Heart right ventricle (tissue), 16 donors: Measurements from ENCODE around the gene MRPS12. TPM values are rescaled to one million over a fixed set of nuclear protein-coding genes. Genes with fewer than 3 reads are reported as not detected.
A peak's percentile ranks its signal among the peaks of the same experiment; 100 is the strongest.
"Not testable (repeated sequence)": the region's sequence is repeated elsewhere in the genome, so short reads cannot be mapped to it uniquely, and the experiment has no call there.

Source experiments
- ATAC-seq, 8 donors: fragments of 200-7000 bp; cut with Tn5 transposase; one replicate each; pipeline ENCODE4 v1.9.1; 2020; ENCODE audit warnings: mild to moderate bottlenecking in 8 of 8, moderate library complexity in 8 of 8, moderate number of reproducible peaks in 1 of 8
- DNase-seq, 2 donors: peaks; one replicate each; pipeline ENCODE4 v3.0.0-alpha.2; 2020
- H3K27ac ChIP-seq, 10 donors: fragments of 200-600 bp; sonication (generic) in 2 of 10; one replicate each; pipeline versions ENCODE4 v1.5.0 to v1.8.0; 2020 to 2022; ENCODE audit warnings: mild to moderate bottlenecking in 3 of 10
- H3K27me3 ChIP-seq, 7 donors: fragments of 200-600 bp; one replicate each; pipeline ENCODE4 v1.8.0; 2021 to 2022; ENCODE audit warnings: mild to moderate bottlenecking in 2 of 7
- H3K36me3 ChIP-seq, 9 donors: fragments of 200-600 bp; sonication (generic) in 1 of 9; one replicate each; pipeline versions ENCODE4 v1.5.0 to v1.8.0; 2020 to 2022; ENCODE audit warnings: mild to moderate bottlenecking in 2 of 9
- H3K4me1 ChIP-seq, 9 donors: fragments of 200-600 bp; sonication (generic) in 1 of 9; one replicate each; pipeline versions ENCODE4 v1.5.0 to v1.8.0; 2020 to 2022; ENCODE audit warnings: mild to moderate bottlenecking in 4 of 9
- H3K4me3 ChIP-seq, 10 donors: fragments of 200-600 bp; sonication (generic) in 2 of 10; one replicate each; pipeline versions ENCODE4 v1.5.0 to v1.8.0; 2020 to 2022; ENCODE audit warnings: mild to moderate bottlenecking in 7 of 10, moderate library complexity in 2 of 10
- H3K9me3 ChIP-seq, 11 donors: fragments of 200-600 bp in 10 of 11; sonication (generic) in 2 of 11; one replicate each; pipeline versions ENCODE4 v1.5.0 to v1.8.0; 2013 to 2022; ENCODE audit warnings: mild to moderate bottlenecking in 2 of 11, control low read depth in 1 of 11, moderate library complexity in 1 of 11
- CTCF ChIP-seq, 9 donors: fragments of 200-600 bp; sonication (generic) in 2 of 9; IDR thresholded peaks; one replicate each; pipeline versions ENCODE4 v1.5.0 to v1.8.0; 2021 to 2022; ENCODE audit warnings: antibody characterized with exemption in 9 of 9, mild to moderate bottlenecking in 5 of 9, moderate library complexity in 1 of 9
- WGBS, 2 donors: extraction: QIAGEN DNeasy Blood & Tissue Kit; methylation state at CpG; one replicate each; pipeline ENCODE4 v1.1.7; 2013; ENCODE audit warnings: inconsistent platforms in 1 of 2; 5-methylcytosine and 5-hydroxymethylcytosine counted together
- intact Hi-C, 10 donors: fragments of 100-400 bp; cut with DNase I; formaldehyde crosslinking; loops; one replicate each; pipeline versions ENCODE4 v1.11.1 to v1.14.2; 2022
- polyA plus RNA-seq, 2 donors: library from polyadenylated mRNA; stranded (reverse); fragments of 200-250 nt; gene quantifications; one replicate each; pipeline ENCODE4 v1.2.3, GENCODE V29; 2013
- total RNA-seq, 10 donors: library from RNA; stranded (reverse); fragmentation: NEBNext Ultra II Directional in 3 of 10; extraction: Animal tissue kit (Norgen Biotek cat#: 25700) in 3 of 10; gene quantifications; one replicate each; pipeline versions ENCODE4 v1.2.1 to v1.2.4, GENCODE V29; 2021 to 2023
- donor health status: Arrhythmogenic right ventricular cardiomyopathy.
- donor health status: ischemic (EF 13 %, LVEDD 7.1; RV severe dilation, severe dysfunction).
- donor health status: healthy with polysubstance abuse.
- donor health status: DM: no; HTN: yes; CAD: no.
- donor health status: DM: no; HTN: no; CAD: no.
- donor health status: ischemic (EF 25% LVEDD 6.9; RV normal size, moderate dysfunction).
- donor health status: ischemic (EF 25% LVEDD 5.7; RV mildly dilated, moderate dysfunction).
- donor health status: healthy.
- donor health status: DM: yes; HTN: yes; CAD: no.
- donor health status: Ischemic cardiomyopathy.
- donor health status: ischemic (EF 35%, LVEDD 5.7; RV mildly dilated, moderate dysfunction).
- donor health status: nonischemic (EF 11% LVEDD 7.7; RV severe dilation, severe dysfunction).
- donor health status: DM: yes; HTN: yes; CAD: no.
- donor health status: PGD.
- donor health status: ischemic (EF 29% LVEDD 5.4; RV normal size, mild dysfunction).
- donor health status: nonischemic (EF 23%, LVEDD 6.1; RV moderate dilation, normal function).

MRPS12 gene
- total and polyA plus RNA-seq, 12 donors, result 39.7 to 122 (median 54.1) TPM

DNA sequence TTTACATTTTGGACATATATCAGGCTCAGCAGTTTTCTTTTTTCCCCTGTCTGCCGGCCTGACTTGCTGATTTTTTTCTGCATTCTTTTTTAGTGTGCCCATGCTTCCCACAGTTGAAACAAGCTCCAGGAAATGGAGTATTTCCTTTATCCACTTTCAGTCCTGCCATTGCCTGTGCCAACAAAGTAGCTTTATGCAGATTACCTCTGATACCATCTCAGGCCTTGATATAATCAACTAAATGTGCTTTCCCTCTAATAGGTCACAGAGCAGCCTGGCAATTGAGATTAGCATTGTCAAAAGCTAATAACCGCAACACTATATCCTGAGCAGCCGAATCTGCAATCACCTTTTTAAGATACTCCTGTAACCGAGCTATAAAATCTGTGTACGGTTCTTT, 9.2 kb downstream of the MRPS12 start:
- Histone ChIP-seq H3K27ac (no peak overlapping the region), H3K27me3 (no peaks in the 10 kb centered on the region), H3K4me1 (peaks cover 0 to under 1% (median 0%) of the 10 kb centered on the region in 9 donors), H3K4me3 (no peak overlapping the region), H3K36me3 (peaks cover 0 to under 1% (median 0%) of the 10 kb centered on the region in 9 donors), H3K9me3 (peaks cover 0 to 7% (median 0%) of the 10 kb centered on the region in 11 donors)
- intact Hi-C loops, result loop anchor here in 4 of 10 donors (10.0 kb wide), 5 partner anchors 205 to 535 kb away; partner anchors contain the start of gene FAM98C (in 1 of the 4)
- WGBS, 2 donors, result 59% methylated on average over 5 of the region's 5 CpGs
- ATAC-seq, result no peak
- TF ChIP-seq CTCF (IDR thresholded peaks at IDR 0.05), result no peak
- no peak for DNase-seq

DNA sequence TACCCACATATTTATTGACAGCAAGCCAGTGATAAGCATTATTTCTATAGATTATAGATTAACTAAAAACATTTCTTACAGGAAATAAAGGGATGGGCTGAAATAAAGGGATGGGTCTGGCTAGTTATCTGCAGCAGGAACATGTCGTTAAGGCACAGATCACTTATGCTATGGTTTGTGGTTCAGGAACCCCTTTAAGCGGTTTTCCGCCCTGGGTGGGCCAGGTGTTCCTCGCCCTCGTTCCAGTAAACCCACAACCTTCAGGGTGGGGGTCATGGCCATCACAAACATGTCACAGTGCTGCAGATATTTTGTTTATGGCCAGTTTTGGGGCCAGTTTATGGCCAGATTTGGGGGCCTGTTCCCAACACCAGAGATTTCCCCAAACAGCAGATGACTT, 10.7 kb downstream of the MRPS12 start:
- DNase-seq, ATAC-seq, H3K27me3 ChIP-seq, H3K27ac ChIP-seq, H3K9me3 ChIP-seq, H3K4me1 ChIP-seq, H3K36me3 ChIP-seq, intact Hi-C loops, H3K4me3 ChIP-seq: not testable (repeated sequence)
- 89 to 90% methylated on average over 5 of the region's 5 CpGs for WGBS, 2 donors

DNA sequence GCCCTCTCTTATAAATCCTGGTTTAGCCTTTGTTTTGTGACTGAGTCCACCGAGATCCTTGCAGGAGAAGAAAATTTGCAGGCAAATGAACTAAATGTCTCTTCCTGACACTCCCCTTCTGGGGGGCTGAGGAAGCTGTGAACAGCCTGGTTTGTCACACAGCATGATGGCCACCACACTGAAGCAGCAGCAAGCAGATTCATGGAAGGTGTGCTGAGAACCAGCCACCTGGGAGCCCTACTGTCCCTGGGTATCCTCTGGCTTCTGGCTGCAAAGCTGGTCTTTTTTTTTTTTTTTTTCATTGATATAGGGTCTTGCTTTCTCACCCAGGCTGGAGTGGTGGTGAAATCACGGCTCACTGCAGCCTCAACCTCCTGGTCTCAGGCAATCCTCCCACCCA, 11.2 kb downstream of the MRPS12 start:
- no peak overlapping the region for H3K4me3 ChIP-seq
- H3K36me3 ChIP-seq, result peaks cover 0 to 4% (median 0%) of the 10 kb centered on the region in 9 donors
- H3K27ac ChIP-seq, result no peak overlapping the region
- TF ChIP-seq CTCF (IDR thresholded peaks at IDR 0.05), result no peak
- no peaks in the 10 kb centered on the region for H3K4me1 ChIP-seq
- no peaks in the 10 kb centered on the region for H3K9me3 ChIP-seq
- WGBS, 2 donors, result 78 to 87% methylated on average over 2 of the region's 2 CpGs
- no peaks in the 10 kb centered on the region for H3K27me3 ChIP-seq
- DNase-seq (no peak), ATAC-seq (no peak)
- intact Hi-C loops, result no loop called here

DNA sequence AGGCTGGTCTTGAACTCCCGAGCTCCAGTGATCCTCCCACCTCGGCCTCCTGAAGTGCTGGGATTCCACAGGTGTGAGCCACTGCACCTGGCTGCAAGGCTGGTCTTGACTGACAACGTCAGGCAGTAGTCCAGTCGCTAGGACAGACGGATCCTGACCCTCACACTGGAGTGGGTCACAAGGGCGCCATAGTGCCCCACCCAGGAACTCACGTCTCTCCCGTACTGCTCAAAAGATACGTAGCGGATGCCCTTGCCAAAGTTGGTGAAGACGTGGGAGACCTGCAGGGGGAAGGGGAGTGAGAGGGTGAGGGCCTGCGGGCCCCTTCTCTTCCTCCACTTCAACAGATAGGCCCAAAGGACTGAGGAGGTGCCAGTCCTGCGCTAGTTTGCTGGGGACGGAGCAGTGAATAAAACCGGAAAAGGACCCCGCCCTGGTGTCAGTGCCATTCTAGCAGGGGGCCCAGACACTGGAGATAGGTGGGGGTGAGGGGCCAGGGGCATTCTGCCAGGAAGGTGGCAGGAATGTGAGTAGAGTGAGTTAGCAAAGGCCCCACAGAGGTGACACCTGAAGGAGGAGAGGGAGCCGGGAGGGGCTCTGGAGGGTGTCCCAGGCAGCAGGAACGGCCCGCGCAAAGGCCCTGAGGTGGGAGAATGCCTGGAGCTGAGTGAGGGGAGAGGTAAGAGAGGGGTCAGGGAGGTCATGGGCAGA, 11.9 kb downstream of the MRPS12 start:
- Histone ChIP-seq H3K9me3 (no peaks in the 10 kb centered on the region), H3K27me3 (no peaks in the 10 kb centered on the region), H3K27ac (no peak overlapping the region), H3K4me3 (no peak overlapping the region), H3K4me1 (no peaks in the 10 kb centered on the region), H3K36me3 (peaks cover 0 to 4% (median 0%) of the 10 kb centered on the region in 9 donors)
- intact Hi-C loops, result no loop called here
- DNase-seq (no peak), ATAC-seq (peak in 1 of 8 donors; percentile 44)
- WGBS, 2 donors, result 81 to 86% methylated on average over 20 of the region's 20 CpGs
- no peak for TF ChIP-seq CTCF (IDR thresholded peaks at IDR 0.05)

- no peak for DNase-seq
- H3K27me3 ChIP-seq, result peaks cover 0 to 8% (median under 1%) of the 10 kb centered on the region in 7 donors
- H3K27ac ChIP-seq, result no peak overlapping the region
- TF ChIP-seq CTCF (IDR thresholded peaks at IDR 0.05), result no peak
- no peak for ATAC-seq
- peaks cover 0 to 4% (median 0%) of the 10 kb centered on the region in 9 donors for H3K36me3 ChIP-seq
- intact Hi-C loops, result no loop called here
- no peak overlapping the region for H3K4me3 ChIP-seq
- H3K4me1 ChIP-seq, result peaks cover 0 to 6% (median 4%) of the 10 kb centered on the region in 9 donors
- H3K9me3 ChIP-seq, result no peaks in the 10 kb centered on the region
- WGBS, 2 donors, result 86 to 87% methylated on average over 12 of the region's 12 CpGs
These were observed 14.3 kb downstream of the MRPS12 start for GRCh38 chr19:38944981-38945506.
